NCI-H446 (cell line): ENCODE measurements around the gene MAGI1.
"Not testable (repeated sequence)": the region's sequence is repeated elsewhere in the genome, so short reads cannot be mapped to it uniquely, and the experiment has no call there.

Experiments used
- DNase-seq, 2 experiments: peaks; one replicate each; lab custom pipeline; 2025; lab: John Stamatoyannopoulos, UW

MAGI1 gene

DNA sequence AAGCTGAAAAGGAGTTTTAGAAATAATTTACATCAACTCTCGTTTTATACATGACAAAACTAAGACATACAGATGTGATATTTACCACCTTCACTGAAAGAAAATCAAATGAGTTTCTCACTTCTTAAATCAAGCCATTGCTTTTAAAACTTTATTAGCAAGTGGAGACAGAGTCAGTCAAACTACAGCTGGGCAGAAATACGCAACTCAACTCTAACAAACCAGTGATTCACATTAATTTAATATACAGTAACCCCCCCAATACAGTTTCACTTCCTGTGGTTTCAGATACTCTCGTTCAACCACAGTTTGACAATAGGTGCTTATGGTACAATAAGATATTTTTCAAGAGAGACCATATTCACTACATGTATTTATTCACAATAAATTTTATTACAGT is 477.1 kb downstream of the MAGI1 start:
- no peak for DNase-seq

GRCh38 chr3:65560901-65561300 is 477.8 kb downstream of the MAGI1 start:
- no peak for DNase-seq

DNA sequence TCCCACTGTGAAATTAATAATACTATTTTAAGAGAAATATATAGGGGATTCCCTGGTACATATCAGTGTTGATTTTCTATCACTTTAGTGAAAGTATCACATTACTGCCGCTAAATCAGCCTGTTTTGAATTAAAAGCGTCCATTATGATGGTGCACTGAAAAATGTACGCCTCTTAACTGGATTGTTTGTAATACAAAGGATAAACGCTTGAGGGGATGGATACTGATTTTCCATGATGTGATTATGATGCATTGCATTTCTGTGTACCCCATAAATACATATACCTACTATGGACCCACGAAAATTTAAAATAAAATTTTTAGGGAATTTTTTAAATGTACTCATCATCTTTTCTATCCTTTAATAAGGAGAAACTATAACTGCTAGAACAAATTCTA is 478.6 kb downstream of the MAGI1 start:
- DNase-seq, result no peak

DNA sequence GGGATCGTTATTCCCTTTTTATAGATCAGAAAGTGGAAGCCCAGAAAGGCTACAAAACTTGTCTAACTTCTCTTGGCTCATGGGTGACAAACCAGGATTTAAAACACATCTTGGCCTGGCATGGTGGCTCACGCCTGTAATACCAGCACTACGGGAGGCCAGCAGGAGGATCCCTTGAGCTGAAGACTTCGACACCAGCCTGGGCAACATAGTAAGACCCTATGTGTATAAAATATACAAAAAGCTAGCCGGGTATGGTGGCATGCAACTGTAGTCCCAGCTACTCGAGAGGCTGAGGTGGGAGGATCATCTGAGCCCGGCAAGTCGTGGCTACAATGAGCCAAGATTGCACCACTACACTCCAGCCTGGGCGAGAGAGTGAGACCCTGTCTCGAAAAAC is 479.1 kb downstream of the MAGI1 start:
- DNase-seq, result no peak

GRCh38 chr3:65558826-65559225 is 479.9 kb downstream of the MAGI1 start:
- no peak for DNase-seq

DNA sequence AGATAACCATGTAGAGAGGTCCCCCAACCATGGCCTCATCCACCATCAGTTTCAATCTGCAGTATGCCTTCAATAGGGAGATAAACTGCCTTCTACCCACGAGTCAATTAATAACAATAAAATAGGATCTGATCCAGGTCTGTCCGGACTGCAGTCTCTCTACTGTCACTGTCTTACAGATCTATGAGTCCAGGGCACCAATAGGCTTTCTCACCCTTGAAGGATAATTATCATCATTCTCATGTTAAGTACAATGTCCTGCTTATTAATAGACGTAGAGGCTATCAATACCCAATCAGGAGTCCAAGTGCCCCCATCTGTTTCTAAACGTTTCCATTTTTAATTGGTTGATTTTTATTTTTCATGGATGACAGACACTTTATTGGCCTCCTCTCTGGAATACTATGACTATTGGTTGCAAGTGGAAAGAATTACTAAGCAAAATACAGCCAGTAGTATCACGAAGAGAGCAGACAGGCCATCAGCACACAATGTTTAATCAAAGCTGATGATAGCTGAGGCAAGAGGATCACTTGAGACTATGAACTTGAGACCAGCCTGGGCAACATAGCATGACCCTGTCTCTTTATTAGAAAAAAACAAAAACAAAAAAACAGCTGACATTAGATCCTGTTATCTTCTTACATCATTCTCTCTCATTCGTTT is 480.7 kb downstream of the MAGI1 start:
- DNase-seq, result no peak

- DNase-seq, result no peak
Observed at GRCh38 chr3:65556934-65557577, 481.7 kb downstream of the MAGI1 start.

GRCh38 chr3:65552434-65552833 is 486.3 kb downstream of the MAGI1 start:
- no peak for DNase-seq

DNA sequence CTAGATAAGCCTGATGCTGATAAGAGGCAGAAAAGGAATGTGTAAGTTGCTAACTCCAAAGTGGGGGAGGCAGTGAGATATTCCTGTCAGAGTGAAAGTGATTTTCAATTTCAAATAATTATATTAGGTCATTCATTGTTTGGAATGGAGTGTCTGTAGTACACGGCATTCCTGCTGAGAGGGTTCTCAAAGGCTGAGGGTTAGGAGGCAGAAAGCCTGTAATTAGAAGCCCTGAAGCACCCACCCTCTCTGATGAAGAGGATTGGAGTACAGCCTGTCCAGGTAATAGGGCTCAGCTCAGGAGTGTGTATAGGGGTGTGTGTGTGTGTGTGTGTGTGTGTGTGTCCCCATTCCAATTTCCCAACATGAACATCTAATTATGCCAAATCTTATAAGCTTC is 486.8 kb downstream of the MAGI1 start:
- no peak for DNase-seq

DNA sequence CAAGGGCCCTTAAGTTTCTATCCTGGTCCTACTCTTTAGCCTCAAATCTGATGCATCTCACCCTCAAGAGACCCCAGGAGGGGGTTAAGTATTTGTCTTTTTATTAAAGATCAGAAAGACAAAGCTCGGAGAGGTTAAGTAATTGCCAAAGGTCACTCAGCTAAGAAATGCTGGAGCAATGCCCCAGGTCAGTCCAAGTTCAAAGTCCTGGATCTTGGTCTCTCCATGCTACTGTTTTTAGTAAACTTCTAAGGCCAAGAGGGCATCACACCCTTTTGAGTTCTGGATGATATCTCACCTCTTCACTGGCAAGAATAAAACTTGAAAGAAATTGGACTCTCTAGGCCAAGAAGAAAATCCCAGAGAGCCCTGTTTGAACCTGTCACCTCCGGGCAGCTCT is 488.6 kb downstream of the MAGI1 start:
- DNase-seq, result no peak

DNA sequence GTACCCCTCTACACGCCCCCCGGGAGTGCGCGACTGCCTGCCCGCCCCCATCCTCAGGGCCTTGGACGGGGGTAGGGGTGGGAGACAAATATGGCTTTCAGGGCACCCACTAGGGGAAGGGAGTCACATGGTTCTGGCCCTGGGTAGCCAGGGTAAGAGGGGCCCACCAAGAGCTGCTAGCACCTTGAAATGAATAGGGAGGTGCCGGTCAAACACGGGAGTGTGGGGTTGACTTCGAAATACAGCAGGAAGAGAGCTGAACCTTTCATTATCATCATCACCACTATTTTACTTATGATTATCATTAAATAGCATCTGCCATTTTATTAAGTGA is 489.1 kb downstream of the MAGI1 start:
- no peak for DNase-seq

DNA sequence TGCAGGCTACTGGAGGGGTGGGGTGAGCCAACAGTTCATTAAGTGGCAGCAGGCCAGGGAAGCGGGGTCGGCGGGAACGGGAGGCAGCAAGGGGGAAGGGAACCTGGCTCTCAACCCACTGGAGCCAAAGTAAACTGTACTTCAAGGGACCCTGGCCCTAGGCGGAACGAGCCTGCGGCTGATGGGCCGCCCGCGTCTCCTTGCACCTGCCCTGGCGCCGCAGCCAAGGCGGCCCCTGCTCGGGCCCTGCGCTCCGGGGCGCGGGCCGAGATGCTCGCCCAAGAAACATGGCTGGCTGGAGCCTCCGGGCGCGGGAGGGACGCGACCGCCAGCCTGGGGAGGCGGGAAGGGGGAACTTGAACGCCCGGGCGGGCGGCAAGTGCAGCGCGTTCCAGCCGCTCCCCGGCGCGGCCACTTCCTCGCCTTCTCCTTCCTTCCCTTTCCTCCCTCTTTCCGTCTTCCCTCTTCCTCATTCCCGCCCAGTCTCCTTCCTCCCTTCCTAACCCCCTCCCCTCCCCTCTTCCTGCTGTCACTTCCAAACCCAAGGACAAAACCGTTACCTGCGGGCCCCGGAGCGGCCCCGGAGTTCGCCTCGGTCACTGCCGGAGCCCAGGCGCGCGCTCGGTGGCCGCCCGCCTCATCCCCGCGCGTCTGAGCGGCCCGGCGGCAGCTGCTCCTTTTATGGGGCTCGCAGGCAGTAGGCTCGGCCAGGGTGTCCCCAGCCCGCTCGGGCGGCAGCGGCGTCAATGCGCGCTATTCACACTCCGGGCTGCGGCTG is 489.7 kb downstream of the MAGI1 start:
- DNase-seq, result peak in 1 of 2 experiments; percentile 59

DNA sequence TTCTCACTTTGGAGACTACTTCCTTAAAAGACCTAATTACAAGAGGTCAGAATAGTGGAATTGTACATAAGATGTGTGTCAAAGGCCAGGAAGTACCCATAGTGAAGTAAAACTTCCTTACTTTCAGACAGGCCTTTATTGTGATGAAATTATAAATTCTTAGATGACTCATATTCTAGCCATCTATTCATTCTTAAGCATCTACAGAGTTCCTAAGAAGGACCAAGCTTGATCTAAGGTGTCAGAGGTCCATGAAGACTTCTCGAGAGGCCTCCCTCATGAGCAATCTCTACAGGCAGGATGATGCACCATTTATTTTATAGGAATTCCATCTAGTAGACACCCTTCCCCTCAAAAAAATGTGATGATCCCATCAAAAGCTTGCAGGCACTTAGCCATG is 493.3 kb downstream of the MAGI1 start:
- no peak for DNase-seq

- DNase-seq, result not testable (repeated sequence)
Observed at GRCh38 chr3:65543391-65543790, 495.3 kb downstream of the MAGI1 start.

GRCh38 chr3:65540666-65541065 is 498.1 kb downstream of the MAGI1 start:
- peak in 1 of 2 experiments; percentile 50 for DNase-seq

DNA sequence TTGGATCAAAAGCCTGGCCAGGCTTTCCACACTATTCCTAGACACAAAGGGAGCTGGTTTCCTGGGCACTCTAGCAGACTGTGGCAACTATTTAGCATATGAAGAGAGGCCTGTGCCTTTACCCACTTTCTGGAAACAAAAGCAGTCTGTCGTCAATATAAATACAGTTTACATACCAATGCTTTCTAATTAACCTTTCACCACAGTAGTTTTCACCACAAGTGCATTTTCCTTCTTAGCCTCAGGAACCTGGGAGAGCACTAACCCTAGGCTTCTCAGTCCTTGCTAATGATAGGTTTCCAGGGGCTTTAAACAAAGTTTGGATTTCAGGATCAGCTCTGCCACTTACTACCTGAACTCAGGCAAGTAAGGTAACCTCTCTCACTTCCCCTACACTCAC is 499.1 kb downstream of the MAGI1 start:
- DNase-seq, result no peak

DNA sequence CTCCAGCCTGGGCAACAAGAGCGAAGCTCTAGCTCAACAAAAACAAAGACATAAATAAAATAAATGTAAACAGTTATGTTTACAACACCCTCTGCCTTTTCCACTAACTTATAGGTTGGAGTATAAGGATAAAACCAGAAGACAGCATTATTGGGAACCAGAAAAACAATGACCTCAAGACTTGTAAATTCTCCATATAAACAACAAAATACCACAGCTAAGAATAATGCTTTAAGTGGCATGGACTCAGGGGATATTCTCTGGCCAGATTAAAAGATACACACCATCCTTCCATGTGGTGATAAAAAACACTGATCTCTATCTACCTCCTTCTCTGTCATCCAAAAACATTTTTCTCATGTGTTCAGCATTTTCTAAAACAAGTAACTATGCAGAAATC is 500.6 kb downstream of the MAGI1 start:
- no peak for DNase-seq

DNA sequence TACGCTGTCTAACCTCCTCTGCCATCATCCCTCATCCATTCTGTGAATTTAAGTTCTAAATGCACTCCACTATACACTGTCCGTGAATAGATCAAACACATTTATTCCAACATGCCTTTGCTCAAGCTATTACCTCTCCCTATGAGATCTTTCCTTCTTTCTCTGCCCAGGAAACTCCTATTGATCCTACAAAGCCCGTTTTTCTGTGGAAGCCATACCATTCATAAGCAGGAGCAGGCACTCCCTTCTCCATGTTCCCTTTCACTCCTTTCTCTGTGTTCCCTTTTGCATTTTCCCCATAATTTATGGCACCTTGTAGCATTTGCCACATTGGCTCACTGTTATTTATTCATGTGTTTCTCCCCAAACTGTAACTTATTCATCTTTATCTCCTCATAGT is 501.6 kb downstream of the MAGI1 start:
- DNase-seq, result no peak

DNA sequence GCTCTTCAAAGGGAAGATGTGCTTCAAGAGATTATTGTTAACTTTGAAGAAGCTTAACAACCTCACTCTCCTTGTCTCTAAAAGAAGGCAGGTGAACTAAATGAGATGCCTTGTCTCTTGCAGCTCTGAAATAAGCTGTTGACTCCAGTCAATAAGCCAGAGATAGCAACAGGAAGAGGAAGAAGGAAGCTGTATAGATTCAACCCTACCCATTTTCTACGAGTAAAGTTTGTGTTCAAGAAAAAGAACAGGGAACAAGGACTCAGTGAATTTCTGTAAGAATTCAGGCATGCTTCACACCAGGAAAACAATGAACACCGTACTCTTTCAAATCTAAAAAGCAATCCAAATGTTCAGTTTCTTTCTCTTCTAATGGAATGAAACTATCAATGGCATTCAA is 503.5 kb downstream of the MAGI1 start:
- DNase-seq, result peak in 1 of 2 experiments; percentile 70

DNA sequence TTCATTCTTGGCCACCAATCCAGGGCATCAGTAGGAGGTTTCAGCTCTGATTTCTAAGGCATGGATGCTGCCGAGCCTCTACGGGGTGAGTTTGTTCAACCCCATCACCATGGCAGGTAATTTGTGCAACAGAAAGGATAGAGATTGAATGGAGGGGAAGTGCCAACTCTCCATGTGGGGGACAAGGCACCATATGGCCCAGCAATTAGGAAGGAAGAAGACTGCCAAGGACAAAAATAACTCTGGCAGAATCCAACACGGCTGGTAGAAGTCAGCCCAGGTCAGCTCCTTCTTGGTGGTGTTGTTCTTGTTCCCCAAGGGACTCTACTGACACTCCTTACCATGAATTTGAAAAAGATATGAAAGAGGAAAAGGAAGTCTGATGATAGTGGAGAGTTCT is 503.9 kb downstream of the MAGI1 start:
- DNase-seq, result peak; percentile 70 to 90

DNA sequence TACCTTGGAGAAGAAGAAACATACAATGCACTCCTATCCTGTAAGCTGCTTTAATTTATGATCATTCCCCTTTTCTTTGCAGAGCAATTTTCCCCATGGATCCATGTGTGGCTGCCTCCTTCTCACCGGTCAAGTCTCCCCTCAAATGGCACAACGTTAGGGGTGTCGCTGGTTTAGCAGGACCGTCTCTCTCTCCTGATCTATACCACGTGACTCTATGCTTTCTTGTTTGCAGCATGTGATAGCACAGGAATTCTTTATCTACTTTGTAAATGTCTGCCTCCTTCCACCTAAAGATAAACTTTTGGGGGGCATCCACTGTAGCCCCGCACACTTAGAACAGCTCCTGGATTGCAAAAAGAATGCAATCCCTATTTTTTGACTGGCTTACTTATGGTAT is 506.0 kb downstream of the MAGI1 start:
- no peak for DNase-seq

DNA sequence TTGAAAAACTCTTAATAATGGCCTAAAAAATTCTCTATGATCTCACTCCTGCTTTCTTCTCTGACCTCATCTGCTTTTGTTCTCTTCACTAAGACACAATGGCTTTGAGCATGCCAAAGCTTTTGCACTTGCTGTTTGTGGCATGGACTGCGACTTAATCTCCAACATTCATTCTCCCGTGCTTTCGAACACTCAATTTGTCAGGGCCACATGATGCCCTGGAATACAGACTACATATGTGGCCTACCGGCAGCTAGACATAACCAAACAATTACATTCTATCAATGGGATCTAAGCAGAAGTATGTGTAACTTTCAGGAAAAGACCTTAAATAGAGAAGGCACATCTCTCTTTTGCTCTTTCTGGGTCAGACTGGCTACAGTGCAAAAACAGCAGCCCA is 506.5 kb downstream of the MAGI1 start:
- no peak for DNase-seq

GRCh38 chr3:65531499-65531898 is 507.2 kb downstream of the MAGI1 start:
- no peak for DNase-seq
